Karpas-422 (cell line): ENCODE measurements around the gene TMEM201. TPM values are rescaled to one million over a fixed set of nuclear protein-coding genes. Genes with fewer than 3 reads are reported as not detected.

ENCODE experiments used
- DNase-seq: peaks from one replicate; pipeline ENCODE4 v3.0.0-alpha.2; 2015
- H2AFZ ChIP-seq: fragments of 200-600 bp; sonication (generic); 2 replicates; pipeline ENCODE4 v1.6.1; 2014; ENCODE audit warnings: antibody characterized with exemption, low read length, mixed read lengths
- H3K27ac ChIP-seq: fragments of 200-600 bp; sonication (generic); 2 replicates; pipeline ENCODE4 v1.5.1; 2014; ENCODE audit warnings: mild to moderate bottlenecking, low read length, moderate library complexity
- H3K27me3 ChIP-seq: fragments of 200-600 bp; sonication (generic); 2 replicates; pipeline ENCODE4 v1.6.1; 2014; ENCODE audit warnings: low read length, mixed read lengths
- H3K36me3 ChIP-seq: fragments of 200-600 bp; sonication (generic); 2 replicates; pipeline ENCODE4 v1.6.1; 2014; ENCODE audit warnings: low read length, mixed read lengths; ENCODE audit not compliant: insufficient read depth
- H3K4me1 ChIP-seq: fragments of 200-600 bp; sonication (generic); 2 replicates; pipeline ENCODE4 v1.6.1; 2014; ENCODE audit warnings: mild to moderate bottlenecking, low read length, mixed read lengths
- H3K4me2 ChIP-seq: fragments of 200-600 bp; sonication (generic); 2 replicates; pipeline ENCODE4 v1.6.1; 2014; ENCODE audit warnings: low read length, low read depth, mild to moderate bottlenecking; ENCODE audit not compliant: poor library complexity, severe bottlenecking
- H3K4me3 ChIP-seq: fragments of 200-600 bp; sonication (generic); 2 replicates; pipeline ENCODE4 v1.5.1; 2014; ENCODE audit warnings: mild to moderate bottlenecking, antibody characterized with exemption, low read length, mixed read lengths
- H3K79me2 ChIP-seq: fragments of 200-600 bp; sonication (generic); 2 replicates; pipeline ENCODE4 v1.6.1; 2014; ENCODE audit warnings: mild to moderate bottlenecking, low read length, mixed read lengths
- H3K9ac ChIP-seq: fragments of 200-600 bp; sonication (generic); 2 replicates; pipeline ENCODE4 v1.6.0; 2014; ENCODE audit warnings: low read length
- H3K9me2 ChIP-seq: fragments of 200-600 bp; sonication (generic), shearing (Covaris generic); replicated peaks from 2 replicates; pipeline ENCODE4 v1.6.0; 2014; ENCODE audit warnings: mild to moderate bottlenecking, low read length, moderate library complexity; ENCODE audit not compliant: insufficient read depth
- H3K9me3 ChIP-seq: fragments of 300-700, 200-600 bp; sonication (generic); 2 replicates; pipeline ENCODE4 v1.6.1; 2014; ENCODE audit warnings: low read length, mixed read lengths
- H4K20me1 ChIP-seq: fragments of 200-600 bp; sonication (generic); 2 replicates; pipeline ENCODE4 v1.6.1; 2014; ENCODE audit warnings: mild to moderate bottlenecking, antibody characterized with exemption, low read length, low read depth; ENCODE audit not compliant: insufficient read depth
- total RNA-seq: library from RNA; depleted of rRNA; stranded (reverse); fragments of >200 nt; shearing (Covaris generic); gene quantifications from 2 replicates; pipeline ENCODE4 v1.2.3, GENCODE V29; 2014; ENCODE audit warnings: low replicate concordance

TMEM201 gene
- total RNA-seq, 1 experiment from 2014 or later: 9.3 TPM

DNA sequence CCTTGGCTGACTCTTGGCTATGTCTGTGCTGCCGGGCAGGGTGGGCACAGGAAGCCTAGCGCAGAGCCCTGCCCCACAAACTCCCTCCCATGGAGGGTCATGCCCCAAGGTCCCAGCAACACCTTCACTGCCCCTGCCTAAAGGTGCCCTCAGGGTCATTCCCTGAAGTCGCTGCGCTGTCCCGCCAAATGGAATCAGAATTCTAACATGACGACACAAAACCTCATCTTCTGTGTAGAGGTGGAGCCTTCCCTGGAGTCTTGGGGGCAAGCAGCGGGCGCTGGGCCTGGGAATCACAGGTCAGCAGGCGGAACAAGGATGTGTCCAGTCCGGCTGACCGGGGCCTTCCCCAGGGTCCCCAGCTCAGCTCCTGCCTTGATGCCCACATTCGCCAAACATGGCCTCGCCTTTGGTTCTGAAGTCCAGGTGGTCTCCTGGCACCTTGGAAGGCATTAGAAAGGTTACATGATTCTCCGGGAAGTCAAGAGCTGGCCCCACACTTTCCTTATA is 17.3 kb downstream of the TMEM201 start:
- no peaks in the 10 kb centered on the region for H3K9me3 ChIP-seq
- no peak overlapping the region for H3K4me3 ChIP-seq
- no peaks in the 10 kb centered on the region for H3K9me2 ChIP-seq
- H3K79me2 ChIP-seq: no peaks in the 10 kb centered on the region
- no peak overlapping the region for H3K9ac ChIP-seq
- H2AFZ ChIP-seq: no peak overlapping the region
- no peaks in the 10 kb centered on the region for H4K20me1 ChIP-seq
- H3K4me1 ChIP-seq: no peaks in the 10 kb centered on the region
- DNase-seq: no peak
- no peak overlapping the region for H3K27ac ChIP-seq
- H3K36me3 ChIP-seq: no peaks in the 10 kb centered on the region
- H3K4me2 ChIP-seq: no peak overlapping the region
- H3K27me3 ChIP-seq: no peaks in the 10 kb centered on the region

DNA sequence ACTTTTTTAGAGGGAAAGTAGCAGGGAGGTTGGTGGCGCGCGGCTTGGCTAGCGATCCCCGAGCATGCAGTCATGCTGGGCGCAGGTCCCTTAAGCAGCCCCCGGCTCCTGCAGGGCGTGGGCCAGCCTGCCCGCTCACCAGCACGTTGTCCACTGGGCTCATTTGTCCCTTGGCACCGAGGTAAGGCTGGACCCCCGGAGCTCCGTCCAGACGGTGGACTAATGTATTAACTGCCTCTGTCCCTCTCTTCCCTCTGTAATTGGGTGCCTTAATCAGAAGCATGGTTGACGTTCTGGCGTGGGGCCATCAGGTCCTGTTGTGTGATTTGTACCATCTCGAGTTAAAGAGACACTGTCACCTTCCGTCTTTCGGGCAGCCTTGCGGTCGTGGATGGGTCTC is 17.7 kb downstream of the TMEM201 start:
- H3K4me2 ChIP-seq: no peak overlapping the region
- H3K27me3 ChIP-seq: no peaks in the 10 kb centered on the region
- H2AFZ ChIP-seq: no peak overlapping the region
- no peak overlapping the region for H3K27ac ChIP-seq
- H3K9me2 ChIP-seq: no peaks in the 10 kb centered on the region
- H3K9ac ChIP-seq: no peak overlapping the region
- no peaks in the 10 kb centered on the region for H3K9me3 ChIP-seq
- DNase-seq: no peak
- no peaks in the 10 kb centered on the region for H3K4me1 ChIP-seq
- H3K4me3 ChIP-seq: no peak overlapping the region
- H3K36me3 ChIP-seq: no peaks in the 10 kb centered on the region
- no peaks in the 10 kb centered on the region for H4K20me1 ChIP-seq
- H3K79me2 ChIP-seq: no peaks in the 10 kb centered on the region

DNA sequence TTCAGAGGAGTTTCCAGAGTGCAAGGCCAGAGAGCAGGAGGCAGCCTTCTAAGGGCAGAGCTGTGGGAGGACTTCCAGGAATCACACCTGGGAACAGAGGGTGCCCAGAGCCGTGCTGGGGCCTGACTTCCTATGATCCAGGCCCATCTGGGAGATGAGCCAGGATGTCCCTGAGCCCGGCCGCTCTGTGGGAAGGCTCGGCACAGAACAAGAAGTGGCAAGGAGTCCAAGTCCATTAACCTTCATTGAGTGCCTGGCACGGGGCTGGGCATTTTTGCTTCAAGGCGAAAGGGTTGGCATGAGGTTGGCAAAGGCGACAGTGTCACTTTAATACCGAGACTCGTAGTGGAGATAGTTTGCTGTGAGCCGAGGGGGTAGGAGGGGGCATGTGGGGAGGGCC is 18.2 kb downstream of the TMEM201 start:
- Histone ChIP-seq H4K20me1 (no peaks in the 10 kb centered on the region), H3K27ac (no peak overlapping the region)

DNA sequence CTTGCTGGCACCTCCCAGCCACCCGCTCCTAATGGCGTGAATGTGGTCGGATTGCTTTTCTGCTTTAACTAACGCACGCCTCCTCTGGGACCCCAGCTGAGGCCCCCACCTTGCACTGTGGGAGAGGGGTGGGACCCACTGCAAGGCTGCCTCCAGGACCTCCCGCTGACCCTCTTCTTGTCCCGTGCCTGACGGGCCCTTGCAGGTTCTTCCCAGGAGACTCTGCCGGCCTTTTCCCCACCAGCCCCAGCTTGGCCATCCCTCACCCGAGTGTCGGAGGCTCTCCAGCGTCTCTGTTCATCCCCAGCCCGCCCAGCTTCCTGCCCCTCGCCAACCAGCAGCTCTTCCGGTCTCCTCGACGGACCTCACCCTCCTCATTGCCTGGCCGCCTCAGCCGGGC is 18.6 kb downstream of the TMEM201 start:
- no peak overlapping the region for H3K9ac ChIP-seq
- H3K27ac ChIP-seq: no peak overlapping the region
- no peaks in the 10 kb centered on the region for H3K36me3 ChIP-seq

More for the DNA sequence above, 18.2 kb downstream of the TMEM201 start:
- no peak for DNase-seq
- no peak overlapping the region for H3K4me3 ChIP-seq
- no peaks in the 10 kb centered on the region for H3K4me1 ChIP-seq
- H3K9me2 ChIP-seq: no peaks in the 10 kb centered on the region
- H3K4me2 ChIP-seq: no peak overlapping the region
- no peak overlapping the region for H2AFZ ChIP-seq
- no peaks in the 10 kb centered on the region for H3K27me3 ChIP-seq
- no peaks in the 10 kb centered on the region for H3K79me2 ChIP-seq
- H3K9me3 ChIP-seq: no peaks in the 10 kb centered on the region
- H3K9ac ChIP-seq: no peak overlapping the region
- no peaks in the 10 kb centered on the region for H3K36me3 ChIP-seq

DNA sequence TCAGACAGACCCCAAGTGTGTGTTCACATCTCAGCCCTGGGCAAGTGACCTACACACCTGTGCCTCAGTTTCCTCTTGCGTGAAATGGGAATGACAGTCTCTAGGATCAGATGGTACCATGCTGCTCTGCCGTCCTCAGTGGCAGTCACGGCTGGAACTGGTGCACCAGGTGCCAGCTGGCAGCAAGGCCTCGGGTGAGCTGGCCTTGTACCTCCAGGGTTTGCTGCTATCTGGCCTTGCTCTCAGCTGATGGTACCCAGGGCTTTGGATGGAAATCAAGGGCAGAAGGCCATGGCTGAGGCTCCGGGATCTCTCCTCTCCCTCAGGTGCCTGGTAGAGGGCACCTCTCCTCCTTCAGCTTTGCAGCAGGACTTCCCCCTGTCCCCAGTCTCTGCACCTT is 21.3 kb downstream of the TMEM201 start:
- Histone ChIP-seq H3K27me3 (no peaks in the 10 kb centered on the region), H3K4me3 (no peak overlapping the region), H3K27ac (no peak overlapping the region), H2AFZ (no peak overlapping the region), H3K9me3 (no peaks in the 10 kb centered on the region), H3K36me3 (no peaks in the 10 kb centered on the region), H3K79me2 (no peaks in the 10 kb centered on the region), H3K9ac (no peak overlapping the region), H3K9me2 (no peaks in the 10 kb centered on the region), H3K4me1 (no peaks in the 10 kb centered on the region), H4K20me1 (no peaks in the 10 kb centered on the region), H3K4me2 (no peak overlapping the region)
- no peak for DNase-seq

More for the DNA sequence above, 18.6 kb downstream of the TMEM201 start:
- Histone ChIP-seq H3K9me3 (no peaks in the 10 kb centered on the region), H3K4me3 (no peak overlapping the region), H3K27me3 (no peaks in the 10 kb centered on the region), H3K9me2 (no peaks in the 10 kb centered on the region), H3K4me2 (no peak overlapping the region), H2AFZ (no peak overlapping the region), H4K20me1 (no peaks in the 10 kb centered on the region), H3K79me2 (no peaks in the 10 kb centered on the region), H3K4me1 (no peaks in the 10 kb centered on the region)
- DNase-seq: no peak

DNA sequence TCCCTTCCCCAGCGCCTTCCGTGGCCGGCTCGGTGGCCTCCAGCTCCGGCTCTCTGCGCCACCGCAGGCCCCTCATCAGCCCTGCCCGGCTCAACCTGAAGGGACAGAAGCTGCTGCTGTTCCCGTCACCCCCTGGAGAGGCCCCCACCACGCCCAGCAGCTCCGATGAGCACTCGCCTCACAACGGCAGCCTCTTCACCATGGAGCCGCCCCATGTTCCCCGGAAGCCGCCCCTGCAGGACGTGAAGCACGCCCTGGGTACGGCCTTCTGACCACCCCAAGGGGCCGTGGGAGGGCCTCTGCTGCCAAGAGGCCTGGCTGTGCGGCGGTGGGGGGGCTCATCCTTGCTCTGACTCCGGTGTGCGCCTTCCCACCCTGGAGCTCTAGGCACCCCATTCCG is 21.8 kb downstream of the TMEM201 start:
- Histone ChIP-seq H3K4me2 (no peak overlapping the region), H3K4me3 (no peak overlapping the region), H3K9me3 (no peaks in the 10 kb centered on the region), H3K4me1 (no peaks in the 10 kb centered on the region), H3K9me2 (no peaks in the 10 kb centered on the region), H3K36me3 (no peaks in the 10 kb centered on the region), H3K9ac (no peak overlapping the region), H3K27me3 (no peaks in the 10 kb centered on the region), H3K79me2 (no peaks in the 10 kb centered on the region), H4K20me1 (no peaks in the 10 kb centered on the region), H2AFZ (no peak overlapping the region), H3K27ac (no peak overlapping the region)
- no peak for DNase-seq

DNA sequence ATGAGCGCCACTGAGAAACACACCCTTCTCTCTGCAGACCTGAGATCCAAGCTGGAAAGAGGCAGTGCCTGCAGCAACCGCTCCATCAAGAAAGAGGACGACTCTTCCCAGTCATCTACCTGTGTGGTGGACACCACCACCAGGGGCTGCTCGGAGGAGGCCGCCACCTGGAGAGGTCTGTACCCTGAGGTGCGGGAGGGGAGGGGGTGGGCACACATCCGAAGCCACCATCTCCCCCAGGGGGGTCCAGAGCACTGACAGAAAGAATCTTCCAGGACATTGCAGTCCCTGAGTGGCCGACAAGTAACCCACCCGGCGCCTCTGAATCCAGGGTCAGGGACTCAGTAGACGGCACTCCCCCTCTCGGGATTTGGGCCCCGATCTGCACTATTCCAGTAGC is 23.0 kb downstream of the TMEM201 start:
- H3K9ac ChIP-seq: no peak overlapping the region
- no peaks in the 10 kb centered on the region for H3K9me2 ChIP-seq
- H3K4me3 ChIP-seq: no peak overlapping the region
- H3K27ac ChIP-seq: no peak overlapping the region
- no peak overlapping the region for H3K4me2 ChIP-seq
- no peak overlapping the region for H2AFZ ChIP-seq
- no peaks in the 10 kb centered on the region for H4K20me1 ChIP-seq
- H3K4me1 ChIP-seq: no peaks in the 10 kb centered on the region
- H3K27me3 ChIP-seq: no peaks in the 10 kb centered on the region
- no peak for DNase-seq
- no peaks in the 10 kb centered on the region for H3K36me3 ChIP-seq
- no peaks in the 10 kb centered on the region for H3K79me2 ChIP-seq
- H3K9me3 ChIP-seq: no peaks in the 10 kb centered on the region

DNA sequence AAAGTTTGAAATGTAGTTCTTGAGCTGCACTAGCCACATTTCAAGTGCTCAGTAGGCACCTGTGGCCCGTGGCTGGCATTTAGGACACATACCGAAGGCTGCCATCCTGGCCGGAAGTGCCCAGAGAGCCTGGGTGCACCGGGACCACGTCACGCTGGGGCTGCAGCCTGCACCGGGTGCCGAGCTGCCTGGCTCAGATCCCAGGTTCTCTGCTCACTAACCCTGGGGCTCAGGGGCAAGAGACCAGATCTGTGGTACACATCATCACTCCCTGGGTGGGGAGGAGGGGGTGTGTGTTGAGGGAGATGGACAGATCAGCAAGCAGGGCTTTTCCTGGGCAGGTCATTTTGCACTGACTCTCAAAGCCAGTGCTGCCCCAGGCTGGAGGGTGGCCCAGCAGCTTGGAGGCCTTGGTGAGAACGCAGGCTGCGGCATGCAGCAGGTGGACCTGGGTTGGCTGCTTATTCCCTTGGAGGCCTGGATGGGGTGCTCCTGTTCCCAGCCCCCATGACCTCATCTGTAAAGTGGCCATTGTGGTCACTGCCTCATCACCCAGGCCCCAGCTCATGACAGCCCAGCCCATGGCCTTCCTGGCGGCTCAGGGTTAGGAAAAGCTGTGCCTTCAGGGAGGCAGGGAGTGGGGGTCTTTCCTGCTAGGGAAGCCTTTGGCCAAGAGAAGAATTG is 23.6 kb downstream of the TMEM201 start:
- Histone ChIP-seq H3K9ac (no peak overlapping the region), H3K27me3 (no peaks in the 10 kb centered on the region), H3K9me2 (no peaks in the 10 kb centered on the region), H2AFZ (no peak overlapping the region), H3K4me1 (no peaks in the 10 kb centered on the region), H3K4me2 (no peak overlapping the region), H3K27ac (no peak overlapping the region), H3K36me3 (no peaks in the 10 kb centered on the region), H4K20me1 (no peaks in the 10 kb centered on the region), H3K4me3 (no peak overlapping the region), H3K9me3 (no peaks in the 10 kb centered on the region), H3K79me2 (no peaks in the 10 kb centered on the region)
- no peak for DNase-seq
